Esophagus muscularis mucosa (tissue), 4 donors: ENCODE data around the gene CHI3L2. TPM values are rescaled to one million over a fixed set of nuclear protein-coding genes. Genes with fewer than 3 reads are reported as not detected.

ENCODE experiments used
- DNase-seq: peaks from one replicate; pipeline ENCODE4 v3.0.0-alpha.2; 2017; ENCODE audit errors: extremely low spot score
- H3K27ac ChIP-seq, 4 donors: fragments of 200-600 bp; sonication (generic); replicated peaks in 1 of 4; 1 replicate in 3 of 4; 2 replicates in 1 of 4; pipeline ENCODE4 v1.5.1; 2016 to 2019; ENCODE audit warnings: mild to moderate bottlenecking in 1 of 4
- H3K27me3 ChIP-seq, 4 donors: fragments of 200-600 bp; sonication (generic); one replicate each; pipeline versions ENCODE4 v1.5.1 to v1.6.0; 2016 to 2019
- H3K36me3 ChIP-seq, 4 donors: fragments of 200-600 bp; sonication (generic); one replicate each; pipeline ENCODE4 v1.5.1; 2016 to 2019
- H3K4me1 ChIP-seq, 4 donors: fragments of 200-600 bp; sonication (generic); one replicate each; pipeline ENCODE4 v1.5.1; 2016 to 2019
- H3K4me3 ChIP-seq, 4 donors: fragments of 200-600 bp; sonication (generic); 1 replicate in 2 of 4; 2 replicates in 2 of 4; pipeline ENCODE4 v1.5.1; 2016 to 2019; ENCODE audit warnings: mild to moderate bottlenecking in 4 of 4, moderate library complexity in 1 of 4
- H3K9me3 ChIP-seq, 4 donors: fragments of 200-600 bp; sonication (generic); 1 replicate in 3 of 4; 2 replicates in 1 of 4; pipeline ENCODE4 v1.5.1; 2016 to 2019
- EP300 ChIP-seq: sonication (generic); formaldehyde crosslinking; IDR thresholded peaks from one replicate; pipeline ENCODE4 v1.6.1; 2017; ENCODE audit warnings: antibody characterized with exemption
- POLR2A ChIP-seq: fragments of 450-650 bp; IDR thresholded peaks from one replicate; pipeline ENCODE4 v1.6.1; 2017; ENCODE audit warnings: antibody characterized with exemption, moderate library complexity, mild to moderate bottlenecking, low read depth
- POLR2AphosphoS5 ChIP-seq, 2 donors: sonication (generic); formaldehyde crosslinking; IDR thresholded peaks; one replicate each; pipeline ENCODE4 v1.6.1; 2017; ENCODE audit warnings: antibody characterized with exemption in 2 of 2
- WGBS: methylation state at CpG from one replicate; pipeline ENCODE4 v1.1.5; 2018; 5-methylcytosine and 5-hydroxymethylcytosine counted together
- intact Hi-C: fragments of 100-400 bp; cut with DNase I; formaldehyde crosslinking; loops from one replicate; pipeline ENCODE4 v1.15.1; 2023
- total RNA-seq, 4 donors: library from RNA; depleted of rRNA; stranded (reverse); fragments of >200 nt; gene quantifications; one replicate each; pipeline versions ENCODE4 v1.1.0 to v1.2.1, GENCODE V29; 2016
- TF ChIP-seq, protein P1 (sequence below), 3 experiments: fragments of 200-600 bp in 2 of 3; fragments of 450-650 bp in 1 of 3; sonication (generic) in 2 of 3; IDR thresholded peaks; one replicate each; pipeline ENCODE4 v1.5.1; 2017 to 2019; ENCODE audit warnings: antibody characterized with exemption in 3 of 3, mild to moderate bottlenecking in 2 of 3, moderate library complexity in 1 of 3

The CHI3L2 gene
- total RNA-seq, 4 donors from 2014 or later: 1.7 to 5.4 TPM; not detected in 2

- no peak for TF ChIP-seq POLR2A
- TF ChIP-seq POLR2AphosphoS5 (IDR thresholded peaks at IDR 0.05): no peak
- TF ChIP-seq, protein P1, sequence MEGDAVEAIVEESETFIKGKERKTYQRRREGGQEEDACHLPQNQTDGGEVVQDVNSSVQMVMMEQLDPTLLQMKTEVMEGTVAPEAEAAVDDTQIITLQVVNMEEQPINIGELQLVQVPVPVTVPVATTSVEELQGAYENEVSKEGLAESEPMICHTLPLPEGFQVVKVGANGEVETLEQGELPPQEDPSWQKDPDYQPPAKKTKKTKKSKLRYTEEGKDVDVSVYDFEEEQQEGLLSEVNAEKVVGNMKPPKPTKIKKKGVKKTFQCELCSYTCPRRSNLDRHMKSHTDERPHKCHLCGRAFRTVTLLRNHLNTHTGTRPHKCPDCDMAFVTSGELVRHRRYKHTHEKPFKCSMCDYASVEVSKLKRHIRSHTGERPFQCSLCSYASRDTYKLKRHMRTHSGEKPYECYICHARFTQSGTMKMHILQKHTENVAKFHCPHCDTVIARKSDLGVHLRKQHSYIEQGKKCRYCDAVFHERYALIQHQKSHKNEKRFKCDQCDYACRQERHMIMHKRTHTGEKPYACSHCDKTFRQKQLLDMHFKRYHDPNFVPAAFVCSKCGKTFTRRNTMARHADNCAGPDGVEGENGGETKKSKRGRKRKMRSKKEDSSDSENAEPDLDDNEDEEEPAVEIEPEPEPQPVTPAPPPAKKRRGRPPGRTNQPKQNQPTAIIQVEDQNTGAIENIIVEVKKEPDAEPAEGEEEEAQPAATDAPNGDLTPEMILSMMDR (IDR thresholded peaks at IDR 0.05): peak in 1 of 3 experiments; percentile 19
- Histone ChIP-seq H3K4me3 (no peak overlapping the region), H3K27me3 (peaks cover 0 to 6% (median 0%) of the 10 kb centered on the region in 4 donors), H3K4me1 (peaks cover 0 to 20% (median 11%) of the 10 kb centered on the region in 4 donors), H3K36me3 (no peaks in the 10 kb centered on the region), H3K9me3 (no peaks in the 10 kb centered on the region), H3K27ac (no peak overlapping the region)
- 80% methylated on average over 6 of the region's 6 CpGs for WGBS
- no peak for DNase-seq
- intact Hi-C loops: loop anchor here (2.0 to 10.0 kb wide), 2 partner anchors 174 to 542 kb away; no protein-coding TSS in a partner anchor
Observed at GRCh38 chr1:111223126-111223685, 4.3 kb upstream of the CHI3L2 start.

DNA sequence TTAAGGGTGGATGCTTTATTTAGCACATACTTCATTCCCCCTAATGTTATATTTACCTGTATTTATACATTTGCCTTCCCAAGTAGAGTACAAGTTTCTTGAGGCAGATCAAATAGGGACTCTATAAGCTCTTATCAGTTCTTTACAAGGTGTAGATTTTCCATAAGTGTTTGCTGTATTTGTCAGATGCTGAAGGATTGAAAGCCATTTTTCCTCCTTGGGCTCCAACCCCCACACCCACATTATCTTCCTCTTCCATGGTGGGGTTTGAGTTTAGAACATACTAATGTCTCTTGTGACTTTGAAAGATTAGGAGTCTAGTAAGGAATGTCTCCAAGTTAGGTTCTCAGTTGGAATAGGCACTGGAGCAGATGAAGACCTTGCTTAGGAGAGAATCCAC is 2.4 kb upstream of the CHI3L2 start:
- intact Hi-C loops: loop anchor here (10.0 kb wide), 1 partner anchor 540 kb away; no protein-coding TSS in a partner anchor
- no peak for DNase-seq
- TF ChIP-seq POLR2A (no peak), POLR2AphosphoS5 (IDR thresholded peaks at IDR 0.05) (no peak), EP300 (no peak)
- TF ChIP-seq, protein P1 (IDR thresholded peaks at IDR 0.05): no peak
- H3K4me3 ChIP-seq: no peak overlapping the region
- peaks cover 0 to 6% (median 0%) of the 10 kb centered on the region in 4 donors for H3K27me3 ChIP-seq
- H3K36me3 ChIP-seq: no peaks in the 10 kb centered on the region
- H3K4me1 ChIP-seq: peaks cover 0 to 29% (median 14%) of the 10 kb centered on the region in 4 donors
- no peak overlapping the region for H3K27ac ChIP-seq
- no peaks in the 10 kb centered on the region for H3K9me3 ChIP-seq

DNA sequence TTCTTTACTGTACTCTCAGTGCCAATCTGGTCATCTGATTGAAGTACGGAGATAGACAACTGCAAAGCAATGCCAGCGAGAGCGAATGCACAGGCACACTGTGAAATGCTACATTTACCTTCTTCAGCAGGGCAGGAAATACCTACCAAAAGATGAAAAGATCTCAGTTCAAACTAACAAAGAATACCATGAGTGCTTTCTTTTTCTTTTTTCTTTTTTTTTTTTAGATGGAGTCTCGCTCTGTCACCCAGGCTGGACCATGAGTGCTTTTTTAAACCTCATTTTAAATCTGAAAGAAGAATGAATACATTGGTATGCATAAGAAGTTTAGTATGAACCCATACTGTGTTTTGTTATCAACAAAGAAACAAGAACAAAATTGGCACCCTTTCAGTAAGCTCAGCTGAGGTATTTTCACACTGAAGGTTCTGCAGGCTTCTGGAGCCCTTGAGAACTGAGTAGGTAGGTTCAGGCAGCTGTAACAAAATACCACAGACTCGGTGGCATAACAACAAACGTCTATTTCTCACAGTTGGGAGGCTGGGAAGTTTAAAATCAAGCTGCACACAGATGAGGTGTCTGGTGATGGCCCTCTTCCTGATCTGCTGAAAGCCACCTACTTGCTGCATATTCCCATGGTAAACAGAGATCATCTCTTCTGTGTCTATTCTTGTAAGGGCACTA is 1.7 kb upstream of the CHI3L2 start:
- Histone ChIP-seq H3K4me3 (no peak overlapping the region), H3K27me3 (peaks cover 0 to 6% (median 0%) of the 10 kb centered on the region in 4 donors), H3K27ac (no peak overlapping the region), H3K9me3 (no peaks in the 10 kb centered on the region), H3K4me1 (peaks cover 0 to 29% (median 14%) of the 10 kb centered on the region in 4 donors), H3K36me3 (no peaks in the 10 kb centered on the region)
- intact Hi-C loops: loop anchor here (10.0 kb wide), 1 partner anchor 539 kb away; no protein-coding TSS in a partner anchor
- TF ChIP-seq POLR2A (no peak), EP300 (no peak), POLR2AphosphoS5 (IDR thresholded peaks at IDR 0.05) (no peak)
- TF ChIP-seq, protein P1 (IDR thresholded peaks at IDR 0.05): no peak
- 75% methylated on average over 6 of the region's 6 CpGs for WGBS
- DNase-seq: no peak

- no peak for TF ChIP-seq POLR2AphosphoS5 (IDR thresholded peaks at IDR 0.05)
- TF ChIP-seq, protein P1 (IDR thresholded peaks at IDR 0.05): no peak
- TF ChIP-seq POLR2A: no peak
- no peak for TF ChIP-seq EP300
Observed at GRCh38 chr1:111227851-111228747, 586 bp downstream of the CHI3L2 start.

More at GRCh38 chr1:111227851-111228747, 586 bp downstream of the CHI3L2 start:
- no peak for DNase-seq
- no peaks in the 10 kb centered on the region for H3K36me3 ChIP-seq
- peak overlapping the region in 1 of 4 donors; percentile 38 for H3K27ac ChIP-seq
- no peak overlapping the region for H3K4me3 ChIP-seq
- H3K9me3 ChIP-seq: no peaks in the 10 kb centered on the region
- 61% methylated on average over 6 of the region's 6 CpGs for WGBS
- H3K4me1 ChIP-seq: peaks cover 0 to 16% (median 4%) of the 10 kb centered on the region in 4 donors
- intact Hi-C loops: loop anchor here (10.0 kb wide), 1 partner anchor 537 kb away; no protein-coding TSS in a partner anchor
- H3K27me3 ChIP-seq: no peaks in the 10 kb centered on the region
